ENCODE results near the gene MLC1.

MLC1 gene

DNA sequence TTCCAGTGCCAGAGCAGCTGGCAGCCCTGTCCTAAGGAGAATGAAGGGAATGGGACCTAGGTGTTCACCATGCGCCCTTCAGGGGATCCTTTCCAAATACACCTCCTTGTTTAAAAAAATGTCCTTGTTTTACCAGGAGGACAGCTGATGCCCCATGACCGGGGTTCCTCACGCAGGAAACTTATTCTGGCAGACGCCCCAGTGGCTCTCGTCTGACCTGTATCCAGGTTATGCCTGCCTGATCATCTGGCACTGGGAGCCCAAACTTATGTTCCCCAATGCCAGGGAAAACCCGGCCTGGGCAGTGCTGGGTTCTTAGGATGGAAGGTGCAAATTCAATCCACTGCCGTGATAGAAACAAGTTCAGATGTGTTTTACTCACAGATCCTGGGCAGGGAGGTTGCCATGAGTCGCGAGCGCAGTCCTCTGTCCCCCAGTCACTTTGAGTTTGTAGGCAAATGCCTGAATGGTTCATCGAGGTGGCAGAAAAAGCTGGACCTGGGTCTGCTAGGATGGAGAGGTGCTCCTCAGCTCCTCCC lies 36.0 kb upstream of the MLC1 start:
- ChIA-PET CTCF (interaction anchor here (1.4 kb wide), 1 partner anchor 62 kb away, joined by 3 read pairs; no protein-coding TSS in a partner anchor), POLR2A (no interaction called here)
- no peak for DNase-seq (ENCODE audit: extremely low spot score)
- no peak for TF ChIP-seq CTBP1 (IDR thresholded peaks at IDR 0.05; ENCODE audit: borderline replicate concordance)
- TF ChIP-seq SP1 (IDR thresholded peaks at IDR 0.05) = no peak
- no peak for TF ChIP-seq ARNT (IDR thresholded peaks at IDR 0.05)
- no peak for TF ChIP-seq TARDBP (IDR thresholded peaks at IDR 0.05)
- TF ChIP-seq FOXA1 (IDR thresholded peaks at IDR 0.05) = no peak
- no peak for TF ChIP-seq ELF4 (IDR thresholded peaks at IDR 0.05)
- no peak for TF ChIP-seq FOXM1 (IDR thresholded peaks at IDR 0.05; ENCODE audit: borderline replicate concordance)
- TF ChIP-seq BHLHE40 (IDR thresholded peaks at IDR 0.05; ENCODE audit: borderline replicate concordance) = no peak
- TF ChIP-seq HDGF (IDR thresholded peaks at IDR 0.05; ENCODE audit: borderline replicate concordance) = no peak
- no peak for TF ChIP-seq SUZ12 (IDR thresholded peaks at IDR 0.05)
- TF ChIP-seq, protein P1, sequence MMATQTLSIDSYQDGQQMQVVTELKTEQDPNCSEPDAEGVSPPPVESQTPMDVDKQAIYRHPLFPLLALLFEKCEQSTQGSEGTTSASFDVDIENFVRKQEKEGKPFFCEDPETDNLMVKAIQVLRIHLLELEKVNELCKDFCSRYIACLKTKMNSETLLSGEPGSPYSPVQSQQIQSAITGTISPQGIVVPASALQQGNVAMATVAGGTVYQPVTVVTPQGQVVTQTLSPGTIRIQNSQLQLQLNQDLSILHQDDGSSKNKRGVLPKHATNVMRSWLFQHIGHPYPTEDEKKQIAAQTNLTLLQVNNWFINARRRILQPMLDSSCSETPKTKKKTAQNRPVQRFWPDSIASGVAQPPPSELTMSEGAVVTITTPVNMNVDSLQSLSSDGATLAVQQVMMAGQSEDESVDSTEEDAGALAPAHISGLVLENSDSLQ (IDR thresholded peaks at IDR 0.05) = no peak
- TF ChIP-seq ZNF384 (IDR thresholded peaks at IDR 0.05) = no peak
- no peak for TF ChIP-seq LEF1 (IDR thresholded peaks at IDR 0.05; ENCODE audit: borderline replicate concordance)

DNA sequence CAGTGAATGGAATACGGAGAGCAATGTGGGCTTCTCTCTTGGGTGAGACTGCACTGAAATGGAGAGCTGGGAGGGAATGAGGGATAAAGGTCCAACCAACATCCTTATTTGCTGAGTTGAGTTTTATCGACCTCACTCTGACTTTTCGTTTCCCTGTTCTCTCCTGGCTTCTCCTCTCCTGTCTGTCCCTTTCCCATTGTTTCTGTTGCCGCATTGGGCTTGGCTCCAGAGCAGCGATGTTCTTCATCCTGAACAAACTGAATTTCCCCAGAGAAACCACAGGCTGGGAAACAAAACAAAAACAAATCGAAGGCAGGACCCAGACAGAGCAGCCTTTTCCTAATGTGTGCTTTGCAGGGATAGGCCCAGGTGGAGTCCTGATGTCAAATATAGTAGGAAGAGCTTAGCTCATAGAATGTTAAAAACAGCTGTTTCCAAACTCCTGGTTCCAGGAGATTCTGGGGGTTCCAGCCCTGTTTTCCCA lies 34.6 kb upstream of the MLC1 start:
- no peak for DNase-seq (ENCODE audit: extremely low spot score)
- no peak for TF ChIP-seq CTBP1 (IDR thresholded peaks at IDR 0.05; ENCODE audit: borderline replicate concordance)
- ChIA-PET POLR2A (no interaction called here), CTCF (interaction anchor here (1.4 kb wide), 1 partner anchor 61 kb away, joined by 3 read pairs; no protein-coding TSS in a partner anchor)

DNA sequence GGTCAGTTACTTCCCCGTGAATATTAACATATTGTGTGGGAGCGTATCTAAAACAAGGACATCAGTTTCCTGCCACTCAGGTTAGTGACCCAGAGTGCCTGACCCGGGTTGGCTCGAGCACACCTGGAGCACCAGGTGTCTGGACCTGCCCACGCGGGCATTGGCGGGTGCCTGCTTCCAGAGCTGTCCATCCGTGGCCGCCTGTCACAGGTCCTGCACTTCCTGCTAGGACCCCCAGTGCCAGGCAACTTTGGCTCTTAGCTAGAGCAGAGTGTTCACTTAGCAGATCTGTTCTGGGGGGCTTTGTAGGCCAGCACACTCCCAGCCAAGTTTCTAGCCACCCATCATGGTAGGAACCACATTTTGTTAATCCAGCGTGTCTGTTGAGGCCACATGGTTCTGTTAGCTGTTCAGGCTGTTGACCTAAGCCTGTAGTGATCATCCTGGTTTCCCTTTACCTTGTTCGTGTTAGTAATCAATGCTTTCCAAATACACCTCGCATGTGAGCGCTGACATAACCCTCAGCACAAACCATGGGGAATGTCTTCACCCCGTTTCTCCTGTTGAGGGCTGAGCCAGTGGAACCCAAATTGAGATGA lies 34.0 kb upstream of the MLC1 start:
- ChIA-PET CTCF (no interaction called here), POLR2A (no interaction called here)
- TF ChIP-seq FOXK2 (IDR thresholded peaks at IDR 0.05) (no peak), HDGF (IDR thresholded peaks at IDR 0.05; ENCODE audit: borderline replicate concordance) (no peak)
- DNase-seq (ENCODE audit: extremely low spot score) = no peak

DNA sequence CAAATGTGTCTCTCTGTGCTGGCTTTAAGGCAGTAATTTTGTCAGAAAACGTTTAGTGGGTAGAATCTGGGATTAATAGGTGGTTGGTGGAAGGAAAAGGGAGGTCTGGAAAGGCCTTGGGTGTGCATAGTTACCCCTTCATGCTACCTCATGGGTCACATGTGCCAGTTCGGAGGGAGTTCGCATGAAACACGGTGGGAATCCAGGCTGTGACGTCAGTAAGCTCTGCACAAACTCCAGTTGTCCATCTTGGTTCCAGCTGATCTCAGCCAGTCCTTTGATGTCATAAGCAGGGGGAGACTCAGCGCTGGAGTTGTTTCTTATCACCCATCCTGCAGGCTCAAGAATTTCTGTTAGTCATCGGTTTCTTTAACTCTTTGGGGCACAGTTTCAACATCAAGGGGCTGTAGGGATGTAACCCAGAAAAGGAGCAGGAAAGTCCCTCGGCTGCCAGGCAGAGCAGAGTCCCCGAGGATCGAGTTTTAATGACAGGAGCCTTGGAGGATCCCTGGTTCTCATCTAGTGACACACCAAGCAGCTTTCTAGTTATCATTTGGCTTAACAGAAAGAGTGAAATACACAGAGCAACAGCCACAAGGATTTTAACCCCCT lies 33.4 kb upstream of the MLC1 start:
- TF ChIP-seq BHLHE40 (IDR thresholded peaks at IDR 0.05; ENCODE audit: borderline replicate concordance) = no peak
- no peak for DNase-seq (ENCODE audit: extremely low spot score)
- POLR2A ChIA-PET = no interaction called here
- CTCF ChIA-PET = no interaction called here

DNA sequence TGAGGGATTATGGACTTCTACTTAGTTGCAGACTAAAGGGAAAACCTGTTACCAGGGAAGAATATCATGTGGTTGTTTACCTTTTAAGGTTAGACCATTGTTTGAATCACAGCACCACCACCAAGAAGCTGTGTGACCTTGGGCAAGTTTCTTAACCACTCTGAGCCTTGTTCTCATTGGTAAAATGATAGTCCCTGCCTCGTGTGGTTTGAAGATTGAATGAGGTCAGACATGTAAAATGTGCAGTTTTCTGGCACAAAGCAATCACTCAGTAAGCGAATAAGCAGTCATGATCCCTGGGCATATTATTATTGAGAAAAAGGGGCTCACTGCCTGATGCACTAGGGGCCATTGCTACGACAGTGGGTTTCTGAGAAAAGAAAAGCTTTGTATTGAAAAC lies 32.9 kb upstream of the MLC1 start:
- ChIA-PET CTCF (no interaction called here), POLR2A (no interaction called here)
- TF ChIP-seq SUZ12 (IDR thresholded peaks at IDR 0.05) (no peak), NFRKB (IDR thresholded peaks at IDR 0.05) (no peak), BHLHE40 (IDR thresholded peaks at IDR 0.05; ENCODE audit: borderline replicate concordance) (no peak), SP1 (IDR thresholded peaks at IDR 0.05) (no peak), FOXM1 (IDR thresholded peaks at IDR 0.05; ENCODE audit: borderline replicate concordance) (no peak), FOXA1 (IDR thresholded peaks at IDR 0.05) (no peak), HDGF (IDR thresholded peaks at IDR 0.05; ENCODE audit: borderline replicate concordance) (no peak), ZNF384 (IDR thresholded peaks at IDR 0.05) (no peak), FOXK2 (IDR thresholded peaks at IDR 0.05) (no peak), TARDBP (IDR thresholded peaks at IDR 0.05) (no peak), CTBP1 (IDR thresholded peaks at IDR 0.05; ENCODE audit: borderline replicate concordance) (no peak), L3MBTL2 (conservative IDR thresholded peaks at IDR 0.05) (no peak), ELF4 (IDR thresholded peaks at IDR 0.05) (no peak), LEF1 (IDR thresholded peaks at IDR 0.05; ENCODE audit: borderline replicate concordance) (no peak), ARNT (IDR thresholded peaks at IDR 0.05) (no peak)
- TF ChIP-seq, protein P1 (IDR thresholded peaks at IDR 0.05) = no peak
- no peak for DNase-seq (ENCODE audit: extremely low spot score)

DNA sequence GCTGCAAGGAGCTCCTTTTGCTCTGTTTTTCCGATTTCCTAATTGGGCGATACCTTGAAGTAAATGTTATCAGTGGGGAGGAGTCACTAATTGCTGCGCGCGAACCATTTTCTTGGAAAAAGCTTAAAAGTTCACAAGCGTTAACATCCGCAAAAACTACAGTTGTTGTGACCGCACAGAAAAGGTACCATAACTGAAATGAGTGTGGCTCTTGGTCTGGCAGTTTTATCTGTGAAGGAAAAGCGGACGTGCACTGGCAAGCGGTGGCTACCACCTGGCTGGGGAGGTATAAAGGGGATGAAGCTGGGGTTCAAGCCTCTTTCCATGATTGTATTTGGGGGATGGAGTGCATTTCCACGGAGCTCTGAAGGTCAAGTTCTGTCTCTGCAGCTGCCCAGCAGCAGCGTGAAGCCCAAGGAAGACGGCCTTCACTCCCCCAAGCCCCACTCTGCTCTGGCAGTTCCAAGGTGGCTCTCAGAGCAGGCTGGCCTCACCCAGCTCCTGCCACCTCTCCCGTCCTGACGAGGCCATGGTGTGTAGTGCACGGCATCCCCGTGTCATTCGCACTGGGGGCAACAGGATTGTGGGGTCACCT lies 32.0 kb upstream of the MLC1 start:
- CTCF ChIA-PET = no interaction called here
- POLR2A ChIA-PET = no interaction called here
- no peak for DNase-seq (ENCODE audit: extremely low spot score)
- TF ChIP-seq BHLHE40 (IDR thresholded peaks at IDR 0.05; ENCODE audit: borderline replicate concordance) = no peak
- TF ChIP-seq HDGF (IDR thresholded peaks at IDR 0.05; ENCODE audit: borderline replicate concordance) = no peak
- no peak for TF ChIP-seq LEF1 (IDR thresholded peaks at IDR 0.05; ENCODE audit: borderline replicate concordance)
- no peak for TF ChIP-seq TARDBP (IDR thresholded peaks at IDR 0.05)
- no peak for TF ChIP-seq ARNT (IDR thresholded peaks at IDR 0.05)
- no peak for TF ChIP-seq NFRKB (IDR thresholded peaks at IDR 0.05)
- TF ChIP-seq FOXM1 (IDR thresholded peaks at IDR 0.05; ENCODE audit: borderline replicate concordance) = no peak
- no peak for TF ChIP-seq SP1 (IDR thresholded peaks at IDR 0.05)
- TF ChIP-seq, protein P1 (IDR thresholded peaks at IDR 0.05) = no peak
